Measurements from ENCODE around the gene FLT3.
"Not testable (repeated sequence)": the region's sequence is repeated elsewhere in the genome, so short reads cannot be mapped to it uniquely, and the experiment has no call there.

The FLT3 gene

DNA sequence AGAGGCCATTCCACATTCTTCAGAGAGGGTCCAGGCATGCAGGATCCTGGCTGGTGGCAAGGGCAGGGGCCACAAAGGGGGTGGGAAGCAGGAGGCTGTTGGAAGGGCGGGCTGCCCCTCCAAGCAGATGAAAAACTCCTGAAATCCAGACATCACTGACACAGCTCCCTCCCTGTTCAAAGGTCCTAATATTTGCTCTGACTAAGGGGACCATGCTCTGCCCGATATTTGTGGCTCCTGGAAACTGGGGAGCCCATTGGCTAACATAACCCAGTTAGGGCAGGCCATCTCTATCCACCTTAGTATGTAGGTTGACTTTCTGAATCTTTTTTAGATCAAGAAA lies 127.9 kb downstream of the FLT3 start:
- no peak for DNase-seq (ENCODE audit: low spot score)

DNA sequence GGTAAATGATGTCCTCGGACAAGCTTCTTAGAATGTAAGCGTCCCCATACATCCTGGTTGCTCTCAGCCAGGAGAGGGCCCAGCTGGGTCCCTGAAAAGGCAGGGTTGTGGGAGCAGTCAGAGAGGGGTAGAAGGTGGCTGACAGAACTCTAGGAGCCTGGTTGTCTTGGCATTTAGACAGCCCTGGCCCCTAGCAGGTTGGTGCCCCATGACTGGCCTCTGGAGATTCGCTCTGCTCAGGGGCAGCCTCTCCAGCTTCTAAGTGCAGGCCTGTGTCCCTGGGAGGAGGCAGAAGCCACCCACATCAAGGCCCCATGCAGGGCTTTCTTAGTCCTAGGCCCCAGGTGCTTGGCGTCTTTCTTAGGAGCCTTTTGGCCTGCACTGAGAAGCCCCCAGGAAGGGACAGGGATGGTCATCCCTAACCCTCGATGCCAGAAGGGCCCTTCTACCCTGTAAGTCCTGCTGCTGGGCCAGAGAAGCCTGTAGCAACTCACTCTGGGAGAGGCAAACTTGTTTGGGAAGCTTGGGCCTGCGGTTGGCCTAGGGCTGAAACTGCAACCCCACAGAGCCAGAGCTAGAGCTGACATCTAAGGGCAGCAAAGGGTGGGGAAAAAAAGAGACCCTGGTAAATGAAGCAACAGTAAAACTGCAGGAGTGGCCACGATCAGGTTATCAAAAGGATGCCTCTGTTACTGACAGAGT lies 128.4 kb downstream of the FLT3 start:
- DNase-seq (ENCODE audit: low spot score), result no peak

DNA sequence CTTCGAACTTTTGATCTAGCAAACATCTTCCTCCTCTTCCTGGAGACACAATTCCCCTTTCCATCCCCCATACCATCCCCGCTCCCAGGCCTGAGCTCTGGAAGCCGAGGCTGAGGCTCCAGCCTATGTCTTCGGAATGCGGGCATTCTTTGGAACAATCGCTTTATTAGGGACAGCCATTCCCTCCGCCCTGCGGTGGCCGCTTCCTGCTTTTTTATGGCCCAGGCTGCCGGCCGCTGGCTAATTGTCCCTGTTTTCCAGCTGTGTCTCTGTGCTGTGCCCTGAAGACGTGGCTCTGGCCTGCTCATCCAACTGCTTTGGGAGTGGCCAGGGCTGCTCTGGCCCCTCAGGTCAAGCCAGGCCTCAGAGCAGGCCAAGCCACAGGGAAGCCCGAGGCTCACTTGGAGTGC lies 129.1 kb downstream of the FLT3 start:
- no peak for DNase-seq (ENCODE audit: low spot score)

DNA sequence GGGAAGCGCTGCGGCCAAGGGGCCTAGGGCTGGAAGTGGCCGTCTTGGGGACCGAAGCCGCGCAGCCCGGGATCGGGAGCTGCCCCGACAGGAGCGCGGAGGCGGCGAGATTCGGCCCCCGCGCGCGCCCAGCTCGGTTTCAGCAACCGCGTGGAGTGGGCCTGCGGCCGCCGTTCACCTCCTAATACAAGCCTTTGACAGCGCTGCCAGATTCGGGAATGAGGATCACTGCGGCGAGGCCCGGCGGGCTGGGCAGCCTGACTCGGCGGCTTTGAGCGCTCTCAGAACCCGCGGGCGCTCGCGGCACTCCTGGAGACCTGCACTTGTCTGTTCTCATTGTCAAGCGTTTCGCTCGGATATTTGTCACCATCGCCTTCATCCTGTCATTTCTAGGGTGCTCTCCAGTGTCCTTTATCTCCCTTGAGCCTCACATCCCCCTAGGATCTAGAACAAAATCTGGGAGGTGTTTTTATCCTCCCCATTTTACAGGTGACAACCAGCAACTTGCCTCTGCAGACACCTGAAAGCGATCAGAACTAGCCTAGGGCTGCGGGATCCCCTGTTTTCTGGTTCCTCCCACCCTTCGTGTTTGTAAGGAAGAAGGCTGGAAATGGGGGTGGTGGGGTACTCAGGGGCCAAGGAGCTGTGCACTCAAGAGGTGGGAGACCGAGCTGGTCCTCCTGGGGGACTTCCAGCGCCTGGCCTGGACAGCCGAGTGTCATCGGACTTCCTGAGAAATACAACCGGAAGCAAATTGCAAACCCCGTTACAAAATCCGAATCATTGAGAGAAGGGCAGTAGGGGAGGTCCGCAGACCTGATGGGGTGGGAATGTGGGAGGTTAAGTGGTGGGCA lies 129.8 kb downstream of the FLT3 start:
- no peak for DNase-seq (ENCODE audit: low spot score)

DNA sequence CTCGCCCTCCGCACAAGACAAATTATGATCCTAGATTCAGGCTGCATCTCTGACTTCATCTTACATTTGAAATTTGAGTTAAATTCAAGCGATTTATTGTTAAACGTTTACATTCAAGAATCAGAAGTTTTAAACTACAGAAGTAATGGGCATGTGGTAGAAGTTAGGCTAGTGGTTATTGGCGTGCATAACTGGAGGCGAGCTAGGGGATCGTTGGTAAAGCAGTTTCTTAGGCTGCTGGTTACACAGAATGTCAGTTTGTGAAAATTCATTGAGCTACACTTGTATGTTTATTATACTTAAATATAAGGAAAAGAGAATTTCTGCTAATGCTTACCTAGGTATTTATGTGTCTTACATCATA lies 130.5 kb downstream of the FLT3 start:
- no peak for DNase-seq (ENCODE audit: low spot score)

DNA sequence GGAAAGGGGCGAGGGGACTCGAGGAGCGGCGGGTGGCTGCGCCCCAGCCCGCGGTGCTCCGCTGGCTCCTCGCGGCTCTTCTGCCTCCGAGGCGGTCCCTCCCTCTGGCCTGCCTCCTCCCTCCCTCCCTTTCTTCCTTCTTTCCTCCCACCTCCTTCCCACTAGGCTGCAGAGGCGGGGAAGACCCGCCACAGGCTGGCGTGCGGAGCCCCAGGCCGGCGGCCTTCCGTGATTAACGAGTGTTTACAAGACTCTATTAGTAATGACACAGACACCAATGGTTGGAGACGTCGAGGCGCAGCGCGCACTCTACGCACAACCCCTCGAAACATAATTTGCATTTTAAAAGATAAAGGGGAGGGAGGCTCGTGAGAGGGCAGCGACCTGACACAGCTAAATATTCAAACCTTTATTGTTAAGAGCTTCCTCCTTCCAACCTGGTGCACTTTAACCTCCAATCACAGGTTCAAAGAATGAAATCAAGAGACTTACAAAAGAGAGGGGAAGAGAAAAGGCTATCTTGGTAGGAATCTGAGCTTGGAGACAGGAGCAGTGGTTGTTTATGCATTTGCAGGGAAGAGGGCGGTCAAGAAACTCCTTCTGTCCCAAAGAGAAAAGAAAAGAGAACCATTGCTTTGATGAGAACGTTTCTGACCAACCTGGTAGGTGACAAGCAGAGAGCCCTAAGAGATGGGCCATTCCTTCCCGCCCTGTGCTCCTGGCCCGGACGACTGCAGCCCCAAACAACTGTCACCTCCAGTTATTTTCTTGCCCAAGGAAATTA lies 131.1 kb downstream of the FLT3 start, which contains the start of gene CDX2:
Gene CDX2 (minus strand): TSS at position 234 of the 784 bp plus-strand sequence. CDS start 309 bp downstream, outside the sequence.
- DNase-seq (ENCODE audit: low spot score), result no peak

DNA sequence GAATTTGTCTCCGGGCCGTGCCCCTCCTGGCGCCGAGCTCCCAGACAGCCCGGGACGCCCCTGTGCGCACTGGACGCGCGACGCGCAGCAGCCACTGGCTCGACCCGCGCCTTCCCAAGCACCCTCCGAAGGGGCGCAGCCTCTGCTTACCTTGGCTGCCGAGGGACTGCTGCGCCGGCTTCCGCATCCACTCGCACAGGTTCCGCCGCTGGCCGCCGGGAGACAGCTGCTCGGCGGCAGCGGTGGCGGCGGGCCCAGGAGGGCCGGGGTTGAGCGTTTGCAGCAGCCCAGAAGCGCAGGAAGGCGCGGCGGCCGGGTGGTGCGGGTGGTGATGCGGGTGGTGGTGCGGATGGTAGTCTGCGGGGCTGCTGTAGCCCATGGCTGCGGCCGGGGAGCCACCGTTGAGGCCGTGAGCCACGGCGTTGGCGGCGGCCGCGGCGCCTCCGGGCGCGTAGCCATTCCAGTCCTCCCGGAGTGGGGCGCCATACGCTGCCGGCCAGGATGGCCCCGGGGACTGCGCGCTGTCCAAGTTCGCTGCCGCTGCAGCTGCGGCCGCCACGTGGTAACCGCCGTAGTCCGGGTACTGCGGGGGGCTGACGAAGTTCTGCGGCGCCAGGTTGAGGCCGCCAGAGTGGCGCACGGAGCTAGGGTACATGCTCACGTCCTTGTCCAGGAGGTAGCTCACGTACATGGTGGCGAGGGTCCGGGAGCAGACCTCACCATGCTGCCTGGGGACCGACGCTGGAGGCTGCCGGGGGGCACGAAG lies 131.9 kb downstream of the FLT3 start:
- DNase-seq (ENCODE audit: low spot score), result no peak

DNA sequence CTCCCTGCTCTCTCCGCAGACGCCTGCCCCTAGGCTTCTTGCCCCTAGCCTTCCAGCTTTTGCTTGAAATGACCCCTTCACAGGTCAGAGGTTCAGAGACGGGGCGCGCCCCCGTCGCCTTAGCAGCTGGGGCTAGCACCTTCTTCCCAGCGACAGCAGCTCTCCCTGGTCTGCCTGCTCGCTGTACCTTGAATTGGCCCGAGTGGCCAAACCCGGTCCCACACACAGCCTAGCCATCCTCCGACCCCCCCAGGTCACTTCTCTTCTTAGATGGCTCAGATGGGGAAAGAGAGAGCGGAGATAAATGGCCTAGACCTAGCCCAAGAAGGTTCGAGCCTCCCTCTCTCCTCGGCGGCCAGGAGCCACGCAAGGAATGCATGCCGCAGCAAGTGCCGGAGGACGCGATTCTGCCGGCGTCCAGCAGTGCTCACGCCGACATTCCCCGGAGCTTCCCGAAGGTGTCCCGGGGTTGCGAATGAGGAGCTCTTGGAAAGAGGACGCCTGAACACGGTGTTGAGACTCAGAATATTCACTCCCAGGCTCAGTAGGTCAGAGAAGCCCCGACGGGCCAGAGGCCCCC lies 132.6 kb downstream of the FLT3 start:
- DNase-seq (ENCODE audit: low spot score), result no peak

DNA sequence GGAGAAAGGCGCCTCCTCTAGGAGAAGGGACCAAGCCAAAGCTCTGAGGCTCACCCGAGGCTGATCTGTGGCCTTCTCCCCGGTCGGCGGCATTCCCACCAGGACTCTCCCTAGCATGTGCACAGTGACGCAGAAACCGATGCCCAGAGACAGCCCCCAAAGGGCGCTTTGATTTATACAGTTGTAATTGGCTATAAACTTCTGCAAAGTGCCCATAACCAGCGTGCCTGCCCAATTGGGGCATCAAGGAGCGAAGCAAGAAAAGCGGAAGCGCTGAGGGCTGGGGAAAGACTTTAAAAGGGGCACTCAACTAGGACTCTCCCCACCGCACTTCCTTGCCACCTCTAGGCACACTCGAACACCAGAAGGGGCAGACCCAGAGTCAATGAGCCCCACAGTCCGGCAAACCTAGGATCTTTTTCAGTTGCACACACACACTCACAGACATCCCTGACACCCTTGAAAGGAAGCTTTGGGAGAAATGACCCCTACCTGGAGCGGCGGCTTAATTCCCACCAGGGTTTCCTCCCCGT lies 133.1 kb downstream of the FLT3 start:
- no peak for DNase-seq (ENCODE audit: low spot score)

DNA sequence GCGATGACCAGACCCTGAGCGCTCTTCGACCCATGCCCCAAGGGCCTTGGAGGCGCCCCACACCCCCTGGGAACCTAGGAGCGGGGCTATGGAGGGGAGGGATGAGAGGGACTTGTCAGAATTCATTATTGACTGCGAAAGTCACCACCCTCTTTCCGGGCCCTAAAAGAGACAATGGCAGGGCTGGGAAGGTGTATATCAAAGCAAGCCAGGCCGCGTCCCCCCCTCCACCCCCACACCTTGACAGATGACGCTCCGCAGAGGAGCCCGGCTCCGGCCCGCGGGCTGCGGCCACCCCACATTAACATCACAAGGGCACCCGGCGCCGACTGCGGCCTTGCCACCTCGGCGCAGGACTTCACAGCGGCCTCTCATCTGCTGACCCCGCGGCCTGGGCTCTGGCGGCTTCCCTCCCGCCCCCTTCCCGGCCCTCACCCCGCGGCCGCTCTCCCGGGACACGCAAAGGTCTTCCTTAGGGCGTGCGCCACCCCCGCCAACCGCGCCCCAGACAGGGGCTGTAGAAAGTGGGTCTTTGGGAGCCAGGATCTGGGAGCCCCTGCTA lies 133.7 kb downstream of the FLT3 start:
- no peak for DNase-seq (ENCODE audit: low spot score)

DNA sequence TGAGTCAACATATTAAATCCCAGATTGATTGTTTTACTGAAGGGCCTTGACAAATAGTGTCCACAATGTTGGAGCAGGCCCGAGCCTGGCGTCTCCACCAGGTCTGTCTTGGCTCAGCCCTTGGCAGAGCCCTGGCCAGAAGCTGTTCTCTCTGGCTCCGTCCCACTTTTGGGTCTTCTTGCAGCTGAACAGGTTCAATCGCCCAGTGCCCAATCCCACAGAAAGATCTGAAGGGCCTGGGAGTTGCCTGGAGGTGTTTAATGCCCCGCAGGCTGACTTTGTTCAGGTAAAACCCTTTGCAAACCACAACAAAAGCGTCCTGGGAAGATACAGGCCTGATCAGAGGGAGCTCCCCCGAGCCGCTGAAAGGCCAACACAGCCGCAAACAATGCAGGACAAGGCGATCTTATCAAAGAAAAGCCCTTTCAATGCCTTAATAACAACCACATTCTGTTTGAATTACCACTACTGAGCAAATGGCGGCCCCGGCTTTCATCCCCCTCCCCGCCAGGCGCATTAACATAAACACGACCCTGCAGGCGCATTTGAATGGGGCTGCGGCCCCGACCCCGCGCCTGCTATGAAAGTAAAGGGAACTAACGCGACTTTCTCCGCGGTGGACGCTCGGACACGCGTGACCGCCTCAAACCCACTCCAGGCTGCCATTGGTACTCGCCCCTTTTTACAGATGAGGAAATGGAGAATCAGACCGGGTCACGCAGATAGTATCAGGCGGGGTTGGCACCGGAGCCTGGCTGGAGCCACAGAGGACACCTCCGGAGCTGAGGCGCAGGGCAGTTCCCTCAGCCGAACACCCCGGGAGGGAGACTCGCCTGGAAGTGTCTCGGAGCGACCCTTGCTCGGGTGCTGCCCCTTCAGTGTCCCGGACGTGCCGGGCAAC lies 134.4 kb downstream of the FLT3 start:
- DNase-seq (ENCODE audit: low spot score), result no peak

DNA sequence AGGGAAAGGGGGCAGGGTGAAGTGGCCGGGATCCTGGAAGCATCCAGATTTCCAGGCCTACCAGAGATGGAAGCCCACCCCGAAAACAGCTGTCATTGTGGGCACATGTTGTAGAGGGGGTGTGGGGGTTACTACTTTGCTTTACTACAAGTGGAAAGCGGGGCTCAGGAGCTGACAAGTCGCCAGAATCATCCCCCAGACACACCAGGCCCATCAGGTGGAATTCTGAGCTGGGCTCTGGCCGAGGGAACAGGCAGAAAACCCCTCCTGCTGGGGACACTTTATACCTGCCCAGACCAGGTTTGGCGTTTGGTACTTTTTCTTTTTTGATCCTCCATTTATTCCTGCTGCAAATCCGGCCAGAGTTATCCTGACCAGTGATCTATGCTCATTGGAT lies 135.0 kb downstream of the FLT3 start:
- DNase-seq (ENCODE audit: low spot score), result no peak

DNA sequence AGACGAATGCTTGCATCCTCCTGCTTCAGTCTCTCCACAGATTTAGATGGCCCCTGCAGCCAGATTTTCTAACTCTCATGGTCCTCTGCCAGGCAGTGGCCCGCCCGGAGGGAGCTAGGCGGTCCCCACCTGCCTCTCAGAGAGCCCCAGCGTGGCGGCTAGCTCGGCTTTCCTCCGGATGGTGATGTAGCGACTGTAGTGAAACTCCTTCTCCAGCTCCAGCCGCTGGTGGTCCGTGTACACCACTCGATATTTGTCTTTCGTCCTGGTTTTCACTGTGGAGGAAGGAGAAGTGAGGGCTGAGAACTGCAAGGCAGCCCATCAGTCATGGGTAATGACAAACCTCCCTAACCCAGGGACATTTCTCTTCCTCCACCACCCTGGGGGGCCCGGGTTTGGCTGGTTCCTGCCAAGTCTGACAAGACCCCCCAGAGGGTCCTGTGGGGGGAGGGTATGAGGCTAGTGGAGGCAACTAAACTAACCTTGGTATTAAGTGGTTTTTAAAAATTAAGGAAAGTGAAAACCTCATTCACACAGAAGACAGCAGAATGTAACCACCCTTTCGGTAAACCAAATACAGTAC lies 135.5 kb downstream of the FLT3 start:
- no peak for DNase-seq (ENCODE audit: low spot score)

DNA sequence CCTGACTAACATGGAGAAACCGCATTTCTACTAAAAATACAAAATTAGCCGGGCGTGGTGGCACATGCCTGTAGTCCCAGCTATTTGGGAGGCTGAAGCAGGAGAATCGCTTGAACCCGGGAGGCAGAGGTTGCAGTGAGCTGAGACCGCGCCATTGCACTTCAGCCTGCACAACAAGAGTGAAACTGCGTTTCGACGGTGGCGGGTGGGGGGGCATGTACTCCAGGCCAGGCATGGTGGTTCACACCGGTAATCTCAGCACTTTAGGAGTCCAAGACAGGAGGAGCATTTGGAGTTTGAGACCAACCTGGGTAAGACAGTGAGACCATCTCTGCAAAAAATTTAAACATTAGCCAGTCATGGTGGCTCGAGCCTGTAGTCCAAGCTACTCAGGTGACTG lies 136.2 kb downstream of the FLT3 start:
- DNase-seq (ENCODE audit: low spot score), result not testable (repeated sequence)

DNA sequence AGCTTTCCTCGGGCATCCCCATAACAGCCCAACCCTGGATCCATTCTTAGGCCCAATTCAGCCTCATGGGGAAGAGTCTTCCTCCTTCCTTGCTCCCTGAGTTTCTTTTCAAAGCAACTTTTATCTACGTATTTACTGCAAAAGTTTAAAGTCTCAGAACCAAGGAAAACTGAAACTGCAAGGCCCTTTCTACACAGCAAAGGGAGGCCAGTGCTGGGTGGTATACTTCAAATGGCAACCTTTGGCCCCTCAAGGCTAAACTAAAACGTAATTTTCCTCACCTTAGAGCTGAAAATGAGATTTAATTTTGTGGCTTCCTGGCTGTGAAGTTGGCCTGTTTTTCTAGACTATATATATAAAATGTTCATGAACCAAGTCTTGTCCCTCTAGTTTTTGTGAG lies 136.9 kb downstream of the FLT3 start:
- no peak for DNase-seq (ENCODE audit: low spot score)

DNA sequence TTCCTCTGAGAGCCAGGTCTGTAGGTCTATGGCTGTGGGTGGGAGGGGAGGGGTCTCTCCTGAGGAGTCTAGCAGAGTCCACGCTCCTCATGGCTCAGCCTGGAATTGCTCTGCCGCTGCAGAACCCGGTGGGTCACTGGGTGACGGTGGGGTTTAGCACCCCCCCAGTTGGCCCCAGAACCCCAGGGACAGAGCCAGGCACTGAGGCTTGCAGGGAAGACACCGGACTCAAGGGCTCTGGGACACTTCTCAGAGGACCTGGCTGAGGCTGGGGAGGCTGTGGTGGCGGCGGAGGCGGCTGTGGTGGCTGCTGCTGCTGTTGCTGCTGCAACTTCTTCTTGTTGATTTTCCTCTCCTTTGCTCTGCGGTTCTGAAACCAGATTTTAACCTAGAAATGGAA lies 137.4 kb downstream of the FLT3 start:
- DNase-seq (ENCODE audit: low spot score), result no peak

DNA sequence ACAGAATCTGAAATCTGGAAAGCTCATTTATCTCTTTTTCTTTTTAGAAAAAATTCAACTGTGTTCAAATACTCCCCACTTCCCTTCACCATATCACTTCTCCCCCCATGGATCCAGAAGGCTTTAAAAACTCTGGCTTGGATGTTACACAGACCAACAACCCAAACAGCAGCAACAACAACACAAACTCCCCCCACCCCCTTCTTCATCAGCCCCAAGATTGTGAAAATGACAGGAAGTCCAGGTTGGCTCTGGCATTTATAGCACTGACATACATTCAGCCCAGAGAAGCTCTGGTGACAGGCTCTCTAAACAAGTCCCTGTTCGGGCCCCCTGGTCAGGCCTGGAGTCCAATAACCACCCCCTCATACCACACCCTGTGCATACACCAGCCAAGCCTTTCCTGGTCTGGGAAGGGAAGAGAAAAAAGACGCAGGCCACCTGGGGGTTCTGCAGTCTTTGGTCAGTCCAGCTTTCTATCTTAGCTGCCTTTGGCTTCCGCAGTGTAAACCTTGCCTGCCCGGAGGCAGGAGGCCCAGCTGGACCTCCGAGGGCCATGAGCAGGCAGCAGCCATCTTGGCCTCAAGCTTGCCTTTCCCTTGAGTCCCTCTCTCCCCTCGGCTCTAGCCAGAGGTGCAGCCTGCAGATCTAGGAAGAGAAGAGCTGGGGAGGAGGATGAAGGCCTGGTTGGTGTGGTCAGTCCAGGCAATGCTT lies 138.1 kb downstream of the FLT3 start:
- no peak for DNase-seq (ENCODE audit: low spot score)

DNA sequence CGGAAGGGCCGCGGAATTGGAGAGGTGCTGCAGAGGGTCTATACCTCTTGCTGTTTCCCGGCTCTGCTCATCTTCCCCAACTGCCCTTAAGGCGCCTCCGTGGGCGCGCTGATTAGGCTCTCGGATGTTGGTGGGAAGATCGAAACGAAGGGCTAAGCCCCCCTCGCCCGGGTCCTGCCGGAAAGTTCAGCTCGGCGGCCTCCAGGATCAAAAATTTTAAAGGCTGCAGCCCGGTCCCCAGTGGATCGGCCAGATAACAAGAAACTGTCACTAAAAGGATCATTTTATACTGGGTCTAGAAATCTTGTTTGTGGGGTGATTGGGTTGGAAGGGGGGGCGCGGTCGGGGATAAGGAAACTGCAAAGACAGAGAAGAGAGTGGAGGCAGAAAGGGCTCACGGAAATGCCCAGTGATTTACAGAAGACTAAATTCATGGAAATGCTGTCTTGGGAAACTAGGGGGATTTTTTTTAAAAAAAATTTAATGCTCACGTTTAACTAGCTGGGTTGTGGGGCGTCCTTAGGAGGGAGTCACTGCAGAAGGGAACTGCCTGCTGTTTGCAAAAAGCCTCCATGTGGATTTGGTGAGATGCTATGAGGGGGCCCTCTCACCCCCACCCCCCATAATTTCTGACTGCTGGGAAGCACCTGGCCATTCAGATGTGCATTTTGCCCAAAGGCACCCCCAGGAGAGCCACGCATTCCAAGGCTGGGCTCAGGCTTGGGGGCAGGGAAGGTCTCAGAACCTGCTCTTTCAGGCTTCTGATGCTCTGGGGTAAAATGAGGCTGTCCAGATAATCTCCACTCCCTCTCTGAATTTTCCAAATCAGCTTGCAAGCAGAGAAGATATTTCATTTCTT lies 138.9 kb downstream of the FLT3 start:
- DNase-seq (ENCODE audit: low spot score), result no peak
